ENCODE results near the gene CARMIL1.

DNA sequence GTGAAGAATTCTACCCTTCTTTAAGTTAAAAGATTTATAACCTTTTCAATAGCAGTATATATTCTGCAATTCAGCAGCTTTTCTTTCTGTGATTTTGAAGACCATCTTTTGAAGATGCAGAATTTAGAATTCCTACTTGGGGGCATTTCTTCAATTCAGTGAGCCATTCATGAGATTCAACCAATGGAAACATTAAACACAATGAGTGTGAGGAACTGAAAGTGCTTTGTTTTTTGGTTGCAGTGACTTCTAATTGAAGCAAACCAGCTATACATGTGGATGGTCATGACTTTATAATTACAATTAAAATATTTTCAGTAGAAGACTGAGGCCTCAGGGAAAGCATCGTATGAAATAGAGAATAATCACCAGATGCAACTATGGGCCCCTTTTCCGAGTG lies 108.3 kb downstream of the CARMIL1 start:
- TF ChIP-seq POLR2A (IDR thresholded peaks at IDR 0.05) (no peak), CTCF (IDR thresholded peaks at IDR 0.05) (no peak)

Data from heart left ventricle (tissue), 13 donors.